HG03039 (cell line): ENCODE measurements around the gene SEC14L2.
"Not testable (repeated sequence)": the region's sequence is repeated elsewhere in the genome, so short reads cannot be mapped to it uniquely, and the experiment has no call there.

Source experiments
- ATAC-seq: cut with Tn5 transposase; IDR thresholded peaks from one replicate; pipeline ENCODE4 v1.9.1; 2021; ENCODE audit warnings: mild to moderate bottlenecking, moderate library complexity; ENCODE audit not compliant: unreplicated experiment

SEC14L2 gene

GRCh38 chr22:30425616-30426387 is 29.0 kb downstream of the SEC14L2 start, which contains the start of gene MTFP1:
Gene MTFP1 (plus strand): TSS chr22:30425768. CDS start chr22:30425880, 112 bp downstream.
- ATAC-seq, result no peak

GRCh38 chr22:30426388-30427353 is 29.9 kb downstream of the SEC14L2 start:
- ATAC-seq, result no peak

GRCh38 chr22:30427871-30428270 is 31.1 kb downstream of the SEC14L2 start:
- no peak for ATAC-seq

- ATAC-seq, result no peak
Observed at GRCh38 chr22:30429887-30430286, 33.1 kb downstream of the SEC14L2 start.

- ATAC-seq, result no peak
Observed at GRCh38 chr22:30430933-30431332, 34.1 kb downstream of the SEC14L2 start.

GRCh38 chr22:30432096-30432495 is 35.3 kb downstream of the SEC14L2 start:
- no peak for ATAC-seq

GRCh38 chr22:30432520-30432919 is 35.7 kb downstream of the SEC14L2 start:
- no peak for ATAC-seq

- no peak for ATAC-seq
Observed at GRCh38 chr22:30433227-30433626, 36.4 kb downstream of the SEC14L2 start.

GRCh38 chr22:30433773-30434172 is 37.0 kb downstream of the SEC14L2 start:
- ATAC-seq, result no peak

- no peak for ATAC-seq
Observed at GRCh38 chr22:30434843-30435242, 38.0 kb downstream of the SEC14L2 start.

GRCh38 chr22:30435674-30436126 is 38.9 kb downstream of the SEC14L2 start:
- ATAC-seq, result no peak

GRCh38 chr22:30436196-30436595 is 39.4 kb downstream of the SEC14L2 start:
- ATAC-seq, result no peak

- no peak for ATAC-seq
Observed at GRCh38 chr22:30438559-30438958, 41.7 kb downstream of the SEC14L2 start.

- no peak for ATAC-seq
Observed at GRCh38 chr22:30439226-30439625, 42.4 kb downstream of the SEC14L2 start.

GRCh38 chr22:30439836-30440235 is 43.0 kb downstream of the SEC14L2 start:
- no peak for ATAC-seq

- ATAC-seq, result no peak
Observed at GRCh38 chr22:30441088-30441487, 44.3 kb downstream of the SEC14L2 start.

- no peak for ATAC-seq
Observed at GRCh38 chr22:30444632-30445437, 48.0 kb downstream of the SEC14L2 start.

GRCh38 chr22:30445438-30446145 is 48.8 kb downstream of the SEC14L2 start:
- no peak for ATAC-seq

- ATAC-seq, result no peak
Observed at GRCh38 chr22:30447656-30448055, 50.8 kb downstream of the SEC14L2 start.

- ATAC-seq, result not testable (repeated sequence)
Observed at GRCh38 chr22:30451488-30451887, 54.7 kb downstream of the SEC14L2 start.
